ENCODE results near the gene CCDC92. TPM values are rescaled to one million over a fixed set of nuclear protein-coding genes. Genes with fewer than 3 reads are reported as not detected.

CCDC92 gene
- total RNA-seq, 1 experiment from 2014 or later, result 53.7 TPM

GRCh38 chr12:123928897-123929296 is 43.7 kb downstream of the CCDC92 start:
- POLR2A ChIA-PET, result no interaction called here
- H3K27ac ChIP-seq (ENCODE audit: low read length), result no peak overlapping the region
- CTCF ChIA-PET, result no interaction called here
- DNase-seq (ENCODE audit: low read depth, low spot score) (no peak), ATAC-seq (no peak)
- in situ Hi-C loops (cut with HindIII; ENCODE audit: low pct_unique_long_range_greater_than_20kb, low sequenced_read_pairs), result no loop called here
- H3K4me3 ChIP-seq (ENCODE audit: low read depth in 2 of 2, low read length in 2 of 2), result no peak overlapping the region
- H3K27me3 ChIP-seq (ENCODE audit: control insufficient read depth, insufficient read depth, low read length), result peaks cover 10% of the 10 kb centered on the region; the same call in 1 of the 2 replicates
- H3K9me3 ChIP-seq (ENCODE audit: control insufficient read depth, insufficient read depth, low read depth, low read length), result no peaks in the 10 kb centered on the region
- no peaks in the 10 kb centered on the region for H3K4me1 ChIP-seq (ENCODE audit: control insufficient read depth, insufficient read depth, low read length)
- no TSS peak for BruUV-seq (replicated peaks)
- intact Hi-C loops (cut with micrococcal nuclease; ENCODE audit: unreplicated experiment), result no loop called here
- TF ChIP-seq POLR2AphosphoS5 (IDR thresholded peaks at IDR 0.05; ENCODE audit: low read depth, low read length), result no peak
- no peak for TF ChIP-seq CTCF (IDR thresholded peaks at IDR 0.05)
- TF ChIP-seq REST (IDR thresholded peaks at IDR 0.05; ENCODE audit: insufficient read depth in 1 of 2, low read depth in 2 of 2, low read length in 1 of 2), result no peak
- TF ChIP-seq TCF7L2 (IDR thresholded peaks at IDR 0.05; ENCODE audit: low read depth, low read length), result no peak
- TF ChIP-seq SIN3A (IDR thresholded peaks at IDR 0.05; ENCODE audit: borderline replicate concordance, insufficient read depth, low read depth, low read length), result no peak
- no peaks in the 10 kb centered on the region for H3K36me3 ChIP-seq (ENCODE audit: control insufficient read depth, insufficient read depth, low read length)

- no peak overlapping the region for H3K27ac ChIP-seq (ENCODE audit: low read length)
- H3K4me1 ChIP-seq (ENCODE audit: control insufficient read depth, insufficient read depth, low read length), result no peaks in the 10 kb centered on the region
- peak; percentile 59 for ATAC-seq
- ChIA-PET CTCF (no interaction called here), POLR2A (no interaction called here)
- no TSS peak for BruUV-seq (replicated peaks)
- in situ Hi-C loops (cut with HindIII; ENCODE audit: low pct_unique_long_range_greater_than_20kb, low sequenced_read_pairs) (no loop called here), intact Hi-C loops (cut with micrococcal nuclease; ENCODE audit: unreplicated experiment) (no loop called here)
- H3K36me3 ChIP-seq (ENCODE audit: control insufficient read depth, insufficient read depth, low read length), result no peaks in the 10 kb centered on the region
- no peaks in the 10 kb centered on the region for H3K9me3 ChIP-seq (ENCODE audit: control insufficient read depth, insufficient read depth, low read depth, low read length)
- no peak for DNase-seq (ENCODE audit: low read depth, low spot score)
- peaks cover 10% of the 10 kb centered on the region; the same call in 1 of the 2 replicates for H3K27me3 ChIP-seq (ENCODE audit: control insufficient read depth, insufficient read depth, low read length)
- TF ChIP-seq SIN3A (IDR thresholded peaks at IDR 0.05; ENCODE audit: borderline replicate concordance, insufficient read depth, low read depth, low read length) (no peak), TCF7L2 (IDR thresholded peaks at IDR 0.05; ENCODE audit: low read depth, low read length) (no peak), POLR2AphosphoS5 (IDR thresholded peaks at IDR 0.05; ENCODE audit: low read depth, low read length) (no peak), CTCF (IDR thresholded peaks at IDR 0.05) (no peak), REST (IDR thresholded peaks at IDR 0.05; ENCODE audit: insufficient read depth in 1 of 2, low read depth in 2 of 2, low read length in 1 of 2) (no peak)
- no peak overlapping the region for H3K4me3 ChIP-seq (ENCODE audit: low read depth in 2 of 2, low read length in 2 of 2)
These were observed 44.3 kb downstream of the CCDC92 start for GRCh38 chr12:123928274-123928865.
